ENCODE results near the gene PIANP. TPM values are rescaled to one million over a fixed set of nuclear protein-coding genes. Genes with fewer than 3 reads are reported as not detected.
"Not testable (repeated sequence)": the region's sequence is repeated elsewhere in the genome, so short reads cannot be mapped to it uniquely, and the experiment has no call there.

The PIANP gene
- total RNA-seq, 1 donor from 2014 or later: 0.13 TPM

DNA sequence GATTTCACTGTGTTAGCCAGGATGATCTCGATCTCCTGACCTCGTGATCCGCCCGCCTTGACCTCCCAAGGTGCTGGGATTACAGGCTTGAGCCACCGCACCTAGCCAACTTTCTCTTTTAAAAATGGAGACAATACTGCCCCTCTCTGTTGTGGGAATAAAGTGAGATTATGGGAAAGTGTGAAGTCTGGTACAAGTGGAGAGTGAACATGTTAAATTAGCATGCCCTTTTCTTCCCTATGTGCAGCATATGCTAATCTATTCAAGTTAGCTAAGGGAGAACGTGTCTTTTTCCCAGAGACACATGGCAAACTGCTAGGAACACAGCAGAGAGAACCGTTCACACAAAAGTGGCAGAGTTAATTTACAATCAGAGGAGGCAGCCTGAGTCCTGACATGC lies 24.7 kb upstream of the PIANP start:
- no peak for DNase-seq (ENCODE audit: low read depth)
- TF ChIP-seq, protein P1, sequence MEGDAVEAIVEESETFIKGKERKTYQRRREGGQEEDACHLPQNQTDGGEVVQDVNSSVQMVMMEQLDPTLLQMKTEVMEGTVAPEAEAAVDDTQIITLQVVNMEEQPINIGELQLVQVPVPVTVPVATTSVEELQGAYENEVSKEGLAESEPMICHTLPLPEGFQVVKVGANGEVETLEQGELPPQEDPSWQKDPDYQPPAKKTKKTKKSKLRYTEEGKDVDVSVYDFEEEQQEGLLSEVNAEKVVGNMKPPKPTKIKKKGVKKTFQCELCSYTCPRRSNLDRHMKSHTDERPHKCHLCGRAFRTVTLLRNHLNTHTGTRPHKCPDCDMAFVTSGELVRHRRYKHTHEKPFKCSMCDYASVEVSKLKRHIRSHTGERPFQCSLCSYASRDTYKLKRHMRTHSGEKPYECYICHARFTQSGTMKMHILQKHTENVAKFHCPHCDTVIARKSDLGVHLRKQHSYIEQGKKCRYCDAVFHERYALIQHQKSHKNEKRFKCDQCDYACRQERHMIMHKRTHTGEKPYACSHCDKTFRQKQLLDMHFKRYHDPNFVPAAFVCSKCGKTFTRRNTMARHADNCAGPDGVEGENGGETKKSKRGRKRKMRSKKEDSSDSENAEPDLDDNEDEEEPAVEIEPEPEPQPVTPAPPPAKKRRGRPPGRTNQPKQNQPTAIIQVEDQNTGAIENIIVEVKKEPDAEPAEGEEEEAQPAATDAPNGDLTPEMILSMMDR (IDR thresholded peaks at IDR 0.05; ENCODE audit: insufficient read depth, low read length, poor library complexity, severe bottlenecking): no peak
- H3K4me3 ChIP-seq (ENCODE audit: low read depth, low read length): no peak overlapping the region
- H3K27me3 ChIP-seq (ENCODE audit: control insufficient read depth, insufficient read depth, low read length): no peaks in the 10 kb centered on the region
- H3K36me3 ChIP-seq (ENCODE audit: control insufficient read depth, insufficient read depth, low read length): peaks cover 2% of the 10 kb centered on the region

DNA sequence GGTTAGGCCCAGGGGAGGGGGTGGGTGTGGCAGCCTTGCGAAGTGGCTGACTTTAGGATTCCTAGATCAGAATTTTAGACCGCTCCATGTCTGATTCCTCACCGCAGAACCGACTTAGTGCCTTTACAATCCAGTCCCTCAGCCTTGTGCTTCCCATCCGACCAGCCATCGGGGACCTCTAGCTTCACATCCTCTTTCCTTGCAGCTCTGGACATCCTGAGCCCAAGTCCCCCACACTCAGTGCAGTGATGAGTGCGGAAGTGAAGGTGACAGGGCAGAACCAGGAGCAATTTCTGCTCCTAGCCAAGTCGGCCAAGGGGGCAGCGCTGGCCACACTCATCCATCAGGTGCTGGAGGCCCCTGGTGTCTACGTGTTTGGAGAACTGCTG lies 23.8 kb upstream of the PIANP start:
- DNase-seq (ENCODE audit: low read depth): no peak
- Histone ChIP-seq H3K27me3 (ENCODE audit: control insufficient read depth, insufficient read depth, low read length) (no peaks in the 10 kb centered on the region), H3K4me3 (ENCODE audit: low read depth, low read length) (peak overlapping the region; percentile 53), H3K36me3 (ENCODE audit: control insufficient read depth, insufficient read depth, low read length) (no peaks in the 10 kb centered on the region)
- TF ChIP-seq, protein P1 (IDR thresholded peaks at IDR 0.05; ENCODE audit: insufficient read depth, low read length, poor library complexity, severe bottlenecking): no peak

DNA sequence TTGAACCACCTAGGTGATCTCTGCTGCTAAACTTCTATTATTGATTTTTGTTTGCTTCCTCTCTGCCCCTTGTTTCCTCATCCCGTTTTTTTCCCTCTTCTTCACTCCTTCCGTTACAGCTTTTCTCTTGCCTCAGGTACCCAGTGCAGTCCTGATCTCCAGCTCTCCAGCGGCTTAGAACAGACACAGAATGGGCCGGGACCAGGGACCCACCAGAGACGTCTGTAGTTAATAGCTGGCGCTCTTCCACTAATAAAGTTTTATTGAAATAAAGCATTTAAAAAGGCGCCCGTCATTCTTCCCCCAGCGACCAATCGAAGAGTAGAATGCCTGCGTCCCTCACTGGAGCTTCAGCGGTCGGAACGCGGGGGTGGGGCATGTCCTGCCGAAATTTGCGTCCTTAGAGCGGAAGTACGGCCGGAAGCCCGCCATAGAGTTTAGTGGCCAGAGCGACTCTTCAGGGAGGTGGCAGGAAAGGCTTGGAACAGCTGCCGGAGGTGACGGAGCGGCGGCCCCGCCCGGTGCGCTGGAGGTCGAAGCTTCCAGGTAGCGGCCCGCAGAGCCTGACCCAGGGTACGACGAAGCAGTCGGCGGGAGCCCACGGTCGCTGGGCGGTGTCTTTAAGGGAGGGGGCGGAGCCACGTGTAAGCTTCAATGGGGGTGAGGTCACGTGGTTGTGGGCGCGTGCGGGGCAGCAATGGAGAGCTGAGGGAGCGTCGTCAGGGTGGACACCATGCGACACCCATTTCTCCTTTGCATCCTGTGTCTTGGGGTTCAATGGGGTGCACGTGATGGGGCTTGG lies 23.2 kb upstream of the PIANP start, which contains the start of gene COPS7A:
COPS7A (plus strand) TSS at position 440 of the 802 bp plus-strand sequence. CDS start 611 bp downstream, outside the sequence.
- no peaks in the 10 kb centered on the region for H3K36me3 ChIP-seq (ENCODE audit: control insufficient read depth, insufficient read depth, low read length)
- TF ChIP-seq, protein P1 (IDR thresholded peaks at IDR 0.05; ENCODE audit: insufficient read depth, low read length, poor library complexity, severe bottlenecking): no peak
- H3K27me3 ChIP-seq (ENCODE audit: control insufficient read depth, insufficient read depth, low read length): no peaks in the 10 kb centered on the region
- DNase-seq (ENCODE audit: low read depth): peak; percentile 99
- peak within 1 kb of the TSS; percentile 53 for H3K4me3 ChIP-seq (ENCODE audit: low read depth, low read length)

DNA sequence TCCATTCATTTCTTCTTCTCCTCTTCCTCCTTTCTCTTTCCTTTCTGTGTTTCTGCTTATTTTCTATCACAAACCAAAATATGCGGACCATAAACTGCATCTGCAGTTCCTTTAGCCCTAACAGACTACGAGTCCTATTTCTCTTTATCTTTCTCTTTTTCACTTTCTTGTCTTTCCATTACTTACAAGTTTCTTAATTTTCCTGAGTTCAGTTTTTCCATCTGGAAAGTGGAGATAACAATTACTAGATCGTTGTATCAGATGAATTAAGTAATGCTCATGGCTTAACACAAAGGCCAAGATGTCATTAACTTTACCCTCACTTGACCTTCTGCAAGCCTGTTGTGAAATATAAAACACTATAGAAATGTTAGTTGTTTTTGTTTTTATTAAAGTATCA lies 22.2 kb upstream of the PIANP start:
- TF ChIP-seq, protein P1 (IDR thresholded peaks at IDR 0.05; ENCODE audit: insufficient read depth, low read length, poor library complexity, severe bottlenecking): no peak
- no peak for DNase-seq (ENCODE audit: low read depth)
- no peaks in the 10 kb centered on the region for H3K36me3 ChIP-seq (ENCODE audit: control insufficient read depth, insufficient read depth, low read length)
- no peak overlapping the region for H3K4me3 ChIP-seq (ENCODE audit: low read depth, low read length)
- H3K27me3 ChIP-seq (ENCODE audit: control insufficient read depth, insufficient read depth, low read length): no peaks in the 10 kb centered on the region

DNA sequence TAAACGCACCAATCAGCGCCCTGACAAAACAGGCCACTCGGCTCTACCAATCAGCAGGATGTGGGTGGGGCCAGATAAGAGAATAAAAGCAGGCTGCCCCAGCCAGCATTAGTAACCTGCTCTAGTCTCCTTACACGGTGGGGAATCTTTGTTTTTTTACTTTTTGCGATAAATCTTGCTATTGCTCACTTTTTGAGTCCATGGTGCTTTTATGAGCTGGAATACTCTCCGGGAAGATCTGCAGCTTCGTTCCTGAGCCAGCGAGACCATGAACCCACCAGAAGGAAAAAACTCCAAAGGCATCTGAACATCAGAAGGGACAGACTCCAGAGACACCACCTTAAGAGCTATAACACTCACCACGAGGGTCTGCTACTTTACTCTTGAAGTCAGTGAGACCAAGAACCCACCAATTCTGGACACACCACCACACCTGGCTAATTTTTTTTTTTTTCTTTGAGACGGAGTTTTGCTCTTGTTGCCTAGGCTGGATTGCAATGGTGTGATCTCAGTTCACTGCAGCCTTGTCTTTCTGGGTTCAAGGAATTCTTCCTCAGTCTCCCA lies 16.3 kb upstream of the PIANP start:
- TF ChIP-seq, protein P1 (IDR thresholded peaks at IDR 0.05; ENCODE audit: insufficient read depth, low read length, poor library complexity, severe bottlenecking): no peak
- no peaks in the 10 kb centered on the region for H3K36me3 ChIP-seq (ENCODE audit: control insufficient read depth, insufficient read depth, low read length)
- H3K27me3 ChIP-seq (ENCODE audit: control insufficient read depth, insufficient read depth, low read length): peaks cover 2% of the 10 kb centered on the region
- DNase-seq (ENCODE audit: low read depth): no peak
- H3K4me3 ChIP-seq (ENCODE audit: low read depth, low read length): no peak overlapping the region

DNA sequence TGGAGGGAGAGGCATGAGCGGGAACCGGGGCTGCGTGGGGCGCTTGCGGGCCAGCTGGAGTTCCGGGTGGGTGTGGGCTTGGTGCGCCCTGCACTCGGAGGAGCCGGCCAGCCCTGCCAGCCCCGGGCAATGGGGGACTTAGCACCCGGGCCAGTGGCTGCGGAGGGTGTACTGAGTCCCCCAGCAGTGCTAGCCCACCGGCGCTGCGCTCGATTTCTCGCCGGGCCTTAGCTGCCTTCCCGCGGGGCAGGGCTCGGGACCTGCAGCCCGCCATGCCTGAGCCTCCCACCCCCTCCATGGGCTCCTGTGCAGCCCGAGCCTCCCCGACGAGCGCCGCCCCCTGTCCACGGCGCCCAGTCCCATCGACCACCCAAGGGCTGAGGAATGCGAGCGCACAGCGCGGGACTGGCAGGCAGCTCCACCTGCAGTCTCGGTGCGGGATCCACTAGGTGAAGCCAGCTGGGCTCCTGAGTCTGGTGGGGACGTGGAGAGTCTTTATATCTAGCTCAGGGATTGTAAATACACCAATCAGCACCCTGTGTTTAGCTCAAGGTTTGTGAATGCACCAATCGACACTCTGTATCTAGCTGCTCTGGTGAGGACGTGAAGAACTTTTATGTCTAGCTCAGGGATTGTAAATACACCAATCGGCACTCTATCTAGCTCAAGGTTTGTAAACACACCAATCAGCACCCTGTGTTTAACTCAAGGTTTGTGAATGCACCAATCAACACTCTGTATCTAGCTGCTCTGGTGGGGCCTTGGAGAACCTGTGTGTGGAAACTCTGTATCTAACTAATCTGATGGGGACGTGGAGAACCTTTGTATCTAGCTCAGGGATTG lies 15.6 kb upstream of the PIANP start:
- H3K4me3 ChIP-seq (ENCODE audit: low read depth, low read length); H3K36me3 ChIP-seq (ENCODE audit: control insufficient read depth, insufficient read depth, low read length); H3K27me3 ChIP-seq (ENCODE audit: control insufficient read depth, insufficient read depth, low read length); DNase-seq (ENCODE audit: low read depth): not testable (repeated sequence)

All from kidney epithelial cell (primary cell).